ENCODE results near the gene LRP2. TPM values are rescaled to one million over a fixed set of nuclear protein-coding genes. Genes with fewer than 3 reads are reported as not detected.

LRP2 gene
- total and polyA plus RNA-seq, 2 of the 8 experiments (the other 6 are each of a cell fraction or from before 2014, with no cell fraction given) = 2.0 to 2.9 TPM

GRCh38 chr2:169086893-169087467, 275.4 kb downstream of the LRP2 start (continued):
- TF ChIP-seq CBX5 (IDR thresholded peaks at IDR 0.05; ENCODE audit: low read depth, low read length) (no peak), MAFK (IDR thresholded peaks at IDR 0.05; ENCODE audit: low read depth, low read length) (no peak), POU5F1 (IDR thresholded peaks at IDR 0.05; ENCODE audit: low read depth, low read length) (no peak), TEAD4 (IDR thresholded peaks at IDR 0.05; ENCODE audit: low read depth, low read length) (no peak), RNF2 (IDR thresholded peaks at IDR 0.05; ENCODE audit: borderline replicate concordance, low read depth, low read length, missing control alignments, poor library complexity, severe bottlenecking) (no peak), ASH2L (IDR thresholded peaks at IDR 0.05; ENCODE audit: low read length) (no peak)

Measured in H1 (cell line).